ENCODE results near the gene UBE4B.

UBE4B gene

DNA sequence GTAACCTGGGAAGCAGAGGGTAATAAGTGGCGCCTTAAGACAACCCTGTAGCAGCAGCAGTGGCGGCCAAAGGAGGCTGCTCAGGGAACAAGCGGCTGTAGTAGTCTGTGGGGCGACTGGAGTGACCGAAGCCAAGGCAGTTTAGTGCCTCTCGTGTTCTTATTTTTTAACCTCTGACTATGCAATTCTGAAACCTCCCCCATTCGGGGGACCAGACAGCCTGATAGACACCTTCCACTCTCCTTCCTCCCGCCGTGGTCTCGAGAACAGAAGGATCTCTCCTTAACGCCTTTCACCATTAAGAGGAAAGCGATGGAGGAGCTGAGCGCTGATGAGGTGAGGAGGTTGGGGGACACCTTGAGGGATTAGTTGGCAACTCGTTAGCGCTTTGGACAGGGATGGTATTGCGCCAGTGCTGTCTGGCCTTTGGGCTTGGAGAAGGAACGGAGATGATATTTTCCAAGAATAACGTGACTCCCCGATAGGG lies 644 bp downstream of the UBE4B start:
- no peak for DNase-seq (ENCODE audit: low read depth, low spot score)

DNA sequence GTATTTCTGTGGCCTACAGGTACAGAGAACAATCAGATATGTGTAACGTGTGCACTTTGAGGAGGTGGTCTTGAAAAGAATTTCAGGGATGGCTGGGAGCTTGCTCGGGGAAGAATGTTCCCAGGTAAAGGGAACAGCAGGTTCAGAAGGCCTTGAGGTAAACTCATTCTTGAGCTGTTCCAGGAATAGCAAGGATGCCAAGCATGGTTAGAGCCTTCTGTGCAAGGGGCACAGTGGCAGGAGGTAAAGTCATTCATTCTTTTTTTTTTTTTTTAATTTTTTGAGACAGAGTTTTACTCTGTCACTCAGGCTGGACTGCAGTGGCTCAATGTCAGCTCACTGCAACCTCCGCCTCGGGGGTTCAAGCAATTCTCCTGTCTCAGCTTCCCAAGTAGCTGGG lies 10.0 kb downstream of the UBE4B start:
- no peak for DNase-seq (ENCODE audit: low read depth, low spot score)

DNA sequence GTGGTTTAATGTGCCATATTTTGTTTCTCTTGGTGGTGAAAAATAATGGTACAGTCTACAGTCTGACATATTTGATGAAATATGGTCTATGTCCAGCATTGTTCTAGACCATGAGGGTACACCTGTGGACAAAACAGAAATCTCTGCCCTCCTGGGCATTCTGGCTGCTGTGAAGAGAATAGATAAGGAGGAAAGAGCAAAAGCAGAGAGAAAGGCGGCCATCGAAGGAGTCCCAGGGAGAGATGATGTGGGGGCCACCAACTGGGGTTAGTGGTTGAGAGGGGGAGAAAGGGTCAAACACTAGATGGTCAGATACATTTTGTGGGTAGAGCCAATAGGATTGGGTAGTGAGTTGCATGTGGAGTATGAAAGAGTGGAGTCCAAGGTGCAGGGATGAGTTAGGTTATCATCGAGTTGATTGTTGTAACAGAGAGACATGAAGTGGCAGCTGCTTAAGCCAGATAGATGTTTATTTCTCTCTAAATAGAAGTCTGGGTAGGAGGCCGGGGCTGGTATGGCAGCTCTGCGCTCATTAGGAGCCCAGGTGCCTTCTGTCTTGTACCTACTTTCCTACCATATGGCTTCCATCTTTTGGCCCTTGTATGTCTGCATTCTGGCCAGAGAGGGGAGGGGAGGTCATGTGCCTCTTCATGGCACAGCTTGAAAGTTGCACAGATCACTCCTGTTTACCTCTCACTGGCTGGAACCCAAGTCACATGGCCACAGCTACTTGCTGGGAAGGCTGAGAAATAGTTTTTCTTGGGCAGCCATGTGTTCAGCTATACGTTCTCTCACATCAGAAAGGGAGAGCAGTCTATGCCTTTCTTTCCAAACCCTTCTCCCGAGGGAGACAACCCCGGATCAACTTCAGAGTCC lies 13.0 kb downstream of the UBE4B start:
- DNase-seq (ENCODE audit: low read depth, low spot score): no peak

DNA sequence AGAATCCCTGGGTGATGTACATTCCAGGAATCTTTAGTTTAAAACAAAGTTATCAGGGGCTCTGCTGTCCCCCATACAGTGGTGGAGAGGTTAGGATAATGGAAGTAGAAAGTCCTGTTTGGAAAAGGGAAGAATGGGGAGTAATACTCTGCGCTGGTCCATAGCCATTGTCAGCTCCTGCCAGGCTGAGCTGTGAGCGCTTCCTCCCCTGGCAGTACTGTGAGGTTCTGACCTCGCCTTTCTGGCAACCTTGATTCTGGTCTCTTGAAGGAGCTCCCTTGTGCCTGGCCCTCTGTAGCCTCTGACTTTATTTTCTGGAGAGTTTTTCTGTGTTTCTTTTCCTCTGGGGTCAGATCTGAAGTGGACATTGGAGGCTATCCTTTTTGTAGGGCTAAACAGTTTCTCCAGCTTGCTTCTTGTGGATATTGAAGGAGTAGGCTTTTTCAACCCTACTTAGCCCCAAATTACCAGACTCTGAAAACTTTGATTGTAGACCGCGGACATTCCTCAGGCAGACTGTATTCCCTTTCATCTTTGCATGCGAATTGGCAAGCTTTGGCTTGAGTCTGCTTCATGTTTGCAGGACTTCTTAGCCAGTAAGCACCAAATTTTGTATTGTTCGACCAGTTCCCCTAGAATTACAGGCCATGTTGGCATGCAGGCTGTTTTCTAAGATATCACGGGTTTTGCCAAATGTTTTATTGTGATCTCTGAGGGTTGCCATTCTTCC lies 13.8 kb downstream of the UBE4B start:
- DNase-seq (ENCODE audit: low read depth, low spot score): no peak

DNA sequence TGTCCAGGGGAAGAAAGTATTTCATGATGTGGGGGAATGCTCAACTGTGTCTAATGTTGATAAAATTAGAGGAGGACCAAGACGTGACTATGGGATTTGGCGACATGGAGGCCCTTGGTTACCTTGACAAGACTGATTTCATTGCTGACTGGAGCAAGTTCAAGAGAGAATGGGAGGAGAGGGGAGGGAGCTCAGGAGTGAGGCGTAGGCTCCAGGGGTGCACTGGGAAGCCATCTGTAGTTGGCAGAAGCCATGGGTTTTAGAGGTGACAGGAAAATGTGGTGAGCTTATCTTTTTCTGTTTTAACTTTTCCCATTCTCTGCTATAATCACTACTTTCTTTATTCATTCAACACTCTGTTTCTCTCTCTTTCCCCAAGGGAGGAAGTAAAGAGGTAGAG lies 15.8 kb downstream of the UBE4B start:
- no peak for DNase-seq (ENCODE audit: low read depth, low spot score)

DNA sequence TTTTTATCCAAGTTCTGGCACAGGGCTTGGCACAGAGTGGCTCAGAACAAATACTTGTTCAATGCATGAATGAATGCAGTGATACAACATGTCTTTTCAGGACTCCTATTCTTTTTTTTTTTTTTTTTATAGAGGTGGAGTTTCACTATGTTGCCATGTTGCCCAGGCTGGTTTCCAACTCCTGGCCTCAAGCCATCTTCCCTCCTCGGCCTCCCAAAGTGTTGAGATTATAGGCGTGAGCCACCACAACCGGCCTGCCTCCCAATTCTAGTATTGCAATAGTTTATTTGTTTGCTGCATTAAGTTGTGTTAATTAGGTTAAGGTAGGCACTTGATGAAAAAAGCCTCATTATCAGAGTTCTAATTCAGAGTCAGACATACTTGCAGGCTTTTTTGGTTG lies 17.9 kb downstream of the UBE4B start:
- DNase-seq (ENCODE audit: low read depth, low spot score): no peak

DNA sequence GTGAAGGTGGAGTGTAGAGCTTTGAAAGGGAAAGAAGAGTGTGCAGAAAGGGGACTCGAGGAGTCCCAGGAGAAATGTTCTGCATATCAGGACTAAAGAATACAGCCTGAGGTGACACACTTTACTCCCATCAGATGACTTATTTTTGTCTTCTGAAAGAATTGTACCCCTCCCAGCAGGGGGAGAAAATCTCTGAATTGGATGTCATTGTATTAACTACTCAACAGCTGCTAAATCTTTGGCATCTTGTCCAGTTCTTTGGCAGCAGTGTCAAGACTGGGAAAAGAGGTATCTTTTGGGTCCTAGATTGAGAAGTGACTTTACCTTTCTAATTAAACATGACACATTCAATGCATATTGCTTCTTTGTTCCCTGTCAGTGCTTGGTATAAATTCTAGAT lies 18.9 kb downstream of the UBE4B start:
- no peak for DNase-seq (ENCODE audit: low read depth, low spot score)

DNA sequence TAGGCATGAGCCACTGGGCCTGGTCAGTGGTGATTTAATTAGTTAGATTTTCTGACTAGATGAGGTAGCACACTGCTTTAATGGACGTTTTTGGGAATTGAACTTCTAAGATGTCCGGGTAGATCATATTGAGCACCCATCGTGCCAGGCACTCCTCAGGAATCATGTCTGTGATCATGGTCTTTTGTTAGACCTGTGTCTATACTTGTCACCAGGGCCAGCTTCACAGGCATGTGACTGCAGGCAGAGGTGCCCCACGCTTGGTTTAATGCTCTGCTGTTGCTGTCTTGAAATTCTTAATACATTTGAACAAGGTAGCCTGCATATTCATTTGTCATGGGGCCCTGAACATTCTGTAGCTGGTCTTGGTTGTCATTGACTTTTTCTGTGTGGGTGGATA lies 19.6 kb downstream of the UBE4B start:
- no peak for DNase-seq (ENCODE audit: low read depth, low spot score)

DNA sequence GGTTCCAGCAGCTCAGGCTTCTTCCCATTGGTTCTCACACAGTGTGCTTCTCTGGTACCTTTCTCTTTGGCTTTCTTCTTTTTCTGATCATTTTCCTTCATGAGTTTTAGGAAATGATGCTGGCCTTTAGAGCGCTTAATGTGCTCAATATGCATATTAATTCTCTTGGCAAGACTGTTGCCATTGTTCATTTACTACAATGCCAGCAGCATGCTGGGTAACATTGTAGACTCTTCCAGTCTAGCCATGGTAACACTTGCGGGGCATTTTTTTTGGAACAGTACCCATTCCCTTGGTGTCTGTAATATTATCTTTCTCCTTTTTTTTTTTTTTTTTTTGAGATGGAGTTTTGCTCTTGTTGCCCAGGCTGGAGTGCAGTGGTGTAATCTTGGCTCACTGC lies 21.7 kb downstream of the UBE4B start:
- no peak for DNase-seq (ENCODE audit: low read depth, low spot score)

DNA sequence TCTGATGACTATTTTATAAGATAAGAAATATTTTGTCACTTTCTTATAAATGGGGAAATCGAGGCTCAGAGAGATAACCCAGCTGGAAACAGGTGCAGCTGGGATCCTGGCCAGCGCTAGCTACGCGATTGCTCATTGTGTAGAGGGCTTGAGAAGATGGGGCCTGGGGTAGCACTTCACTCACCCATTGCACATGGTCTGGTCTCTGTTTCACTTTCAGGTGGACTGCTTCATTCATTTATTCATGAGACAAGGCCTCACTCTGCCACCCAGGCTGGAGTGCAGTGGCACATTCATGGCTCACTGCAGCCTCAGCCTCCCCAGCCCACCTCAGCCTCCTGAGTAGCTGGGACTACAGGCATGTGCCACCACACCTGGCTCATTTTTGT lies 23.8 kb downstream of the UBE4B start:
- DNase-seq (ENCODE audit: low read depth, low spot score): no peak

DNA sequence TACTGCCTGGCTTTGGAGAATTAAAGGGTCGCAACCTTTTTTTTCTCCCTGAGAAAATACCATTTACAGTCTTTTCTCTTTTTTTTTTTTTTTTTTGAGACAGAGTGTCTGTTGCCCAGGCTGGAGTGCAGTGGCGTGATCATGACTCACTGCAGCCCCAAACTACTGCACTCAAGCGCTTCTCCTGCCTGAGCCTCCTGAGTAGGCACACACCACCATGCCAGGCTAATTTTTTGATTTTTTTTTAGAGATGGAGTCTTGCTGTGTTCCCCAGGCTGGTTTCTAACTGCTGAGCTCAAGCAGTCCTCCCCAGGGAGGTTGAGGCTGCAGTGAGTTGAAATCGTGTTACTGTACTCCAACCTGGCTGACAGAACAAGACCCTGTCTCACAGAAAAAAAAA lies 24.6 kb downstream of the UBE4B start:
- DNase-seq (ENCODE audit: low read depth, low spot score): no peak

DNA sequence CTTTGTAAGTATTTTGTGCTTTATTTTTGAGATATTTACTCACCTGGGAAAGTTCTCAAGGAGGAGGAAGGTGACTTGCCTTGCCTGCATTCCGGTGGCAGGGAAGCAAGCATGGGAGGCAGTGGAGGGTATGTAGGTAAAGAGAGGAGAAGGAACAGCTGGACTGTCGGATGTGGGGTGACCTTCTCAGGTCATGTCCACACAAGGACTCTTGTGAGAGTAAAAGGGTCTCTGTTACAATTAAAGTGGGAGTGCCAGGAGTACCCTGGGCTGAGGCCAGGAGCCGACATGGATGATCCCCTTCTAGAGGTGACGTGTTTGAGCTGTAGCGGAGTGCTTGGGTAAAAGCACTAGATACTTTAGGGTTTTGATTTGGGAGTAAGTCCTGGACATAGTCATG lies 25.0 kb downstream of the UBE4B start:
- no peak for DNase-seq (ENCODE audit: low read depth, low spot score)

DNA sequence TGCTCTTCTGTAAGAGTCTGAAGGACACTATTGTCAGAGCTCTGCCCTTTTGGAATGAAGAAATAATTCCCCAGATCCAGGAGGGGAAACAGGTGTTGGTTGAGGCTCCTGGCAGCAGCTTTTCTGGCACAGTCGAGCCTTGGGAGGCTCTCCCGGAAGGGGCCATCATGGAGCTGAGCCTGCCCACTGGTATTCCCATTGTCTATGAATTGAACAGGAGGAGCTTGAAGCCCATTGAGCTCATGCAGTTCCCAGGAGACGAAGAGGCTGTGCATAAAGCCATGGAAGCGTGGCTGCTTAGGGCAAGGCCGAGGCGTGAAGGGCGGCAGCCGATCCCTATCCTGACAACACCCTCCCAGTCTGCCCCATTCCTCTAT lies 26.6 kb downstream of the UBE4B start:
- DNase-seq (ENCODE audit: low read depth, low spot score): no peak

DNA sequence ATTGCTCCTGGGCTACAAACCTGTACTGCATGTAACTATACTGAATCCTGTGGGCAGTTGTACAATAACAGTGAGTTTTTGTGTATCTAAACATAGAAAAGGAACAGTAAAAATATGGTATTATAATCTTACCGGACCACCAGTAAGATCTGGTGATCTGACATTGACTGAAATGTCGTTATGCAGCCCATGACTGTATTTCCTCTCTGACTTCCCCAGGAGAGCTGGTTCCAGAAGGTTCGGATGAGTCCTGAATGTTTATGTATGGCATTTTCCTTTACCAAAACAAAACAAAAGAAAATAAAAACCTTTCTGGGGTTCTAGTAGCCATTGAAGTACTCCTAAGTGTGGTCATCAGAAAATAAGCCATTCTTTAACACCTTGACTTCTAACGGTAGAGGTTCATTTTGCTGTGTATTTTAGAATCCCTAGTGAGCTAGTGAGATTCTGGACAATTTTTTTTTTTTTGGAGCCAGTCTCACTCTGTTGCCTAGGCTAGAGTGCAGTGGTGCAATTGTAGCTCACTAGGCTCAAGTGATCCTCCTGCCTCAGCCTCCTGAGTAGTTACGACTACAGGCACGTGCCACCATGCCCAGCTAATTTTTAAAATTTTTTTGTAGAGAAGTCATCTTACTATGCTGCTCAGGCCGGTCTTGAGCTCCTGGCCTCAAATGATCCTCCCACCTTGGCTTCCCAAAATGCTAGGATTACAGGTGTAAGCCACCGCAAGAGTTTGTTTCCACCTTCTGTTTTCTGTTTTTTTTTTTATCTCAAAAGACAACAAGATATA lies 27.7 kb downstream of the UBE4B start:
- DNase-seq (ENCODE audit: low read depth, low spot score): no peak

DNA sequence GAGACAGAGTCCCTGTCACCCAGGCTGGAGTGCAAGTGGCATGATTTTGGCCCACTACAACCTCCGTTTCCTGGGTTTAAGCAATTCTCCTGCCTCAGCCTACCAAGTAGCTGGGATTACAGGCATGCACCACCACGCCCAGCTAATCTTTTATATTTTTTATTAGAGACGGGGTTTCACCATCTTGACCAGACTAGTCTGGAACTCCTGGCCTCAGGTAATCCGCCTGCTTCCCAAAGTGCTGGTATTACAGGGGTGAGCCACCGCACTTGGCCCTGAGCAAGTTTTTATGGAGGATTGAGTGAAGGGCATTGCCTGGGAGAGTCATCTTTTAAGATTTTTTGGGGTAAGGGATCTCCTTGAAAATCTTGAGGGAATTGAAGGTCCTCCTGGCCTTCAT lies 28.5 kb downstream of the UBE4B start:
- no peak for DNase-seq (ENCODE audit: low read depth, low spot score)

DNA sequence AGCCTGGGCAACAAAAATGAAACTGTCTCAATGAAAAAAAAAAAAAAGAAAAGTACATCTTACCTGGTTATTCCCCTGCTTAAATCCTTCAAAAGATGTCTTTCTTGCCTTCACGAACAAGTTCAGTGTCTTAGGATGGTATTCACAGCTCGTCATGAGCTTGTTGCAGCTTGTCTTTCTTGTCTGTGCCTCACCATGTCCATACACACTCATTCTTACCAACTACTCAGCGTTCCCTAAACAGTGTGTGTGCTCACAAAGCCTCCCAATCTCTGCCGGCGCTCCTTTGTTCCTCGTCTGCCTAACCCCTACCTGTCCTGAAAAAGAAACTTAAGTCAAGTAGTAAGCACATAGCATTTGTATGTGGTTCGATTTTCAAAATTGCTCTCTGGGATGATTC lies 31.1 kb downstream of the UBE4B start:
- no peak for DNase-seq (ENCODE audit: low read depth, low spot score)

DNA sequence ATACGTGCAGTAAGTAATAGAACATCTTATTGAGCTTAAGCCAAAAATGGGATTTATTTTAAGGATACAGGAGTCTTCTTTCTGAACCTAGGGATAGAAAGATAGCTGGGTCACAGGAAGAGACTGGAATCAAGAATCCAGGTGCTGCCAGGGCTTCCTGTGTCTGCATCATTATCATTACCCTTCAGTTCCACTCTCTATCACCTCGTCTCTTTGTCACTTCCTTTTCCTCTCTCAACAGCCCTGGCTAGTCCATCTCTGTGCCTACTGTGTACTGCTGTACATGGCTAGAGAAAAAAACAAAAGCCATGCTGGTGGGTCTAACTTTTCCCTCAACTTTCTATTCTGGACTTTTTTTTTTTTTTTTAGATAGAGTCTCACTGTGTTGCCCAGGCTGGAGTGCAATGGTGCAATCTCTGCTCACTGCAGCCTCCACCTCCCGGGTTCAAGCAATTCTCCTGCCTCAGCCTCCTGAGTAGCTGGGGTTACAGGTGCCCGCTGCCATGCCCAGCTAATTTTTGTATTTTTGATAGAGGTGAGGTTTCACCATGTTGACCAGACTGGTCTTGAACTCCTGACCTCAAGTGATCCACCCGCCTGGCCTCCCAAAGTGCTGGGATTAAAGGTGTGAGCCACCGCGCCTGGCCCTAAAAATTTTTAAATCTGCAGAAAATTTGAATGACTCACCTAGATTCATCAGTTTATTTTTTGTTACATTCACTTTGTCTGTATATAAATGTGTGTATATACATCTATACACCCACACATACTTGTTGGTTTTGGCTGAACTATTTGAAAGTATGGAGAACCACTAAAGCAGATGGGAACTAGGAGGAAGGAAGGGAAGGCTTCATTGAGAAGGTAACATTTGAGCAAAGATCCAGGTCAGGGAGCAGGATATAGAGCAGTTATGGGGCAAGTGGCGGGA lies 31.9 kb downstream of the UBE4B start:
- DNase-seq (ENCODE audit: low read depth, low spot score): no peak

DNA sequence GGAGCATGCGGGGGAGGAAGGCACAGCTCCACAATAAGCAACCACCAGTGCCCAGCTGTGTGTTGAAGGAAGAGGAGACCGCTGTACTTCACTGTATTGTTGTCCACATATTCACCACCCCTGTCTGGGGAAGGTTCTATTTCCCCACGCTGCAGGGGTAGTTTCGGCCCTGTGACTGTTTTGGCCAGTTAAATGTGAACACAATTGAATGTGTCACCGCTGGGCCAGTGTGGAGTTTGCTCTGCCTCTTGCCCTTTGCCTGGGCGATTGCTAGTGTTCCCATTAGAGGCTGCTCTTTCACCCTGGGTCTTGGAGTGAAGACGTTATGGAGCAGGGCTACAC lies 32.6 kb downstream of the UBE4B start:
- DNase-seq (ENCODE audit: low read depth, low spot score): no peak

DNA sequence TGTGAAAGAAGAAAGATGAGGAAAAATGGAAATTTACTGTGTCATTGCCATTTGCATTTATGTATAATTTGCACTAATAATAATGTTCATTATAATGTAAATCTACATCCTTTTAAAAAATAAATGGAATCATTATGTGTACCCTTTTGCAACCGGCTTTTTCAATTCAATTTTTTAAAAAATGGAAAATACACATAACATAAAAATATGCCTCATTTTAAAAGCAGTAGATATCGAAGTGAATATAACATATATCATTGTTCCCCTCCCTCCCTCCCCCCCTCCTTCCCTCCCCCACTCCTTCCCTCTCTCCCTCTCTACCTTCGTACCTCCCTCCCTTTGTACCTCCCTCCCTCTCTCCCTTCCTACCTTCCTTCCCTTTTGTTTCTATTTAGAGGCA lies 33.0 kb downstream of the UBE4B start:
- no peak for DNase-seq (ENCODE audit: low read depth, low spot score)

DNA sequence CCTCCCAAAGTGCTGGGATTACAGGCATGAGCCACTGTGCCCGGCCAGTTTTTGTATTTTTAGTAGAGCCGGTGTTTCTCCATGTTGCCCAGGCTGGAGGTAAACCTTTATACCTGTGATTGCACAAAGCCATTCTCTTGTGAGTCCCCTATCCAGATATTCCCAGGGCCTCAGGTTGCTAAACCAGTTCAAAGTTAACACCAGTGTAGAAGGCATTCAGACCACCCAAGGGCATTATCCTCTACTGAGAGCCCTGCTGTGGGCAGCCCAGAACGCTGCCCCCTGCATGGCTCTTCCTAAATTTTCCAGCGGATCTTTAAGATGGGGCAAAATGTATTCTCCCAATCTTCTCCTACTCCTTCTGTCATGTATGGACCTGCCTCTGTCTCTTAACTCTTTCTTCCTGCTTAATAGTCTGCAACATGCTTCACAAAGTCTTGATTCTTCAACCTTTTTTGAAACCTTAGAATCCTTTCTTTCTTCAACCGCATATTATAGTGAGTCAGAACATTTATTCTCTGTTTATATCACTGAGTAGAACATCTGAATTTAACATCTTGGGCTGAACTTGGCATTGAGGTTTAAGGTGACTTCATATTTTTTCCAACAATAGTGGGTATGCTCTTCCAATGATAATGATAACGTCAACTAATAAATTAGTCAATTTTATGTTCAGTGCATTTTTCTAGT lies 36.0 kb downstream of the UBE4B start:
- DNase-seq (ENCODE audit: low read depth, low spot score): no peak

DNA sequence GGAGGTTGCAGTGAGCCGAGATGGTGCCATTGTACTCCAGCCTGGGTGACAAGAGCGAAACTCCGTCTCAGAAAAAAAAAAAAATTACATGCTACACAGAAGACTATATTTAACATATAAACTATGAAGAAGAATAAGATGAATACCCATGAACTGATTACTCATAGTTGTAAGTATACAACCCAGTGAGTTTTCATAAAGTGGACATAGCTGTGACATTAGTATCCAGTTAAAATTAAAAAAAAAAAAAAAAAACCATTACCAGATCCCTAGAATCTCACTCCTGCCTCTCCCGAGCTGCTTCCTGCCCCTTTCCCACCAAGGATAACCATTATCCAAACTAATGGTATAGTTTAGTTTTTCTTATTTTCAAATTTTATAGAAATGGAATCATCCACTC lies 37.4 kb downstream of the UBE4B start:
- no peak for DNase-seq (ENCODE audit: low read depth, low spot score)

Measured in activated naive CD8-positive, alpha-beta T cell treated with anti-CD3 and anti-CD28 coated beads, Interleukin-2, amount 50 U/mL, for 16 hours (primary cell).